Stimulated activated CD4-positive, alpha-beta T cell treated with anti-CD3 and anti-CD28 coated beads, Interleukin-1b, Interleukin-23, amount 100 ng/mL, for 1 hour (primary cell): ENCODE results near the gene CAST.

Experiments
- DNase-seq, 2 donors: peaks; one replicate each; pipeline ENCODE4 v3.0.0-alpha.2; 2020; ENCODE audit warnings: low read depth in 2 of 2

The CAST gene

GRCh38 chr5:96818125-96818788 lies 156.1 kb downstream of the CAST start:
- no peak for DNase-seq

GRCh38 chr5:96819806-96820205 lies 157.6 kb downstream of the CAST start:
- DNase-seq: no peak

- no peak for DNase-seq
Observed at GRCh38 chr5:96821260-96821916, 159.2 kb downstream of the CAST start.

- no peak for DNase-seq
Observed at GRCh38 chr5:96822686-96823459, 160.7 kb downstream of the CAST start.

GRCh38 chr5:96823900-96824380 lies 161.8 kb downstream of the CAST start:
- no peak for DNase-seq
